Left hindlimb (tissue), 1 donor: ENCODE data around the gene SORBS2.

Source experiments
- DNase-seq: peaks from one replicate; pipeline ENCODE4 v3.0.0-alpha.2; 2018

The SORBS2 gene

DNA sequence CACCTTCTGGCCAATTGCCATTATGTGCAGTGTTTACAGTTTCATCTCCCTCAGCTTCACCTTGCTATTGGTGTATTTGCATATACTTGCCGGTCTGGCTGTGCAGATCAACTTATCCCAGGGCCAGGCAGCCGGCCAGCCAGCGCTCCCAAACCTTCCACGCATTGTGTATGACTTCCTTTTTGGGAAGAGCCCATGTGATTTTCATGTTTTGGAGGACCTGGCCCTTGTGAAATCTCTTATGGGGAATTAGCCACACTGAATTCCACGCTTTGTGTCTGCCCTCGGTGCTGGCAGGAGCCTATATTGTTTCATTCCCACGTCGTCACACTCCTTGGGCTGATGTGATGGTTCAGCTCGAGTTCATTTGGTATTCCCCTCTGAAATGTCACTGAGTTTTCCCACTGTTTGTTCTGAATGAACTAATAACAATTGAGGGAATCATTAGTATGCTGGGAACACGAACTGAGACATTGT, 270.7 kb downstream of the SORBS2 start:
- DNase-seq: no peak

DNA sequence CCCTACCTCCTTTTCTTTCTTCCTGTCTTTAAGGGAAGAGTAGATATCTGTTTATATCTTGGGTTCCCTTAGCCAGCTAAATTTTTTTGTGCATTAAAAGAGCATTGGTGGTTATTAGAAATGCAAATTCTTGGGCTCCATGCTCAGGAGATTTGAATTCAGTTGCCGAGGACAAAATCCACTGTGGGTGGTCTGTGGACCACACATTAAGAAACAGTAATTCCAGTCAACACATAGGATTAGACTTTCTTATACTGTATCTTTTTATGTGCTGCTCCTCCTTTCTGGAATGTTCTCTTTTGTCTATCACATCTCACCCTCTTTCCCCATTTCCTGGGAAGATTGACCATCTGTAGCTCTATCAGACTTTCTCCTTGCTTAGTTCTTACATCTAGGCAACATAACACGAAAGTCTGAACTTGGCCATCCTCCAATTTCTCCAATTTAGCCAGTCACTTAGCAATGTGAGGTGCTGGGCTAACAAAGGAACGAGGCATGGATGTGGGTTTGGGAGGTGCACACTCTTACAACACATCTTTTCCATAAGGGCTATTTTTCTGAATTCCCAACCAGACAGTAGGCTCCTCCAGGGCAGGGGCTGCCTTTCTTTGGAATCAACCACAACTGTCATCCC, 271.4 kb downstream of the SORBS2 start:
- no peak for DNase-seq

DNA sequence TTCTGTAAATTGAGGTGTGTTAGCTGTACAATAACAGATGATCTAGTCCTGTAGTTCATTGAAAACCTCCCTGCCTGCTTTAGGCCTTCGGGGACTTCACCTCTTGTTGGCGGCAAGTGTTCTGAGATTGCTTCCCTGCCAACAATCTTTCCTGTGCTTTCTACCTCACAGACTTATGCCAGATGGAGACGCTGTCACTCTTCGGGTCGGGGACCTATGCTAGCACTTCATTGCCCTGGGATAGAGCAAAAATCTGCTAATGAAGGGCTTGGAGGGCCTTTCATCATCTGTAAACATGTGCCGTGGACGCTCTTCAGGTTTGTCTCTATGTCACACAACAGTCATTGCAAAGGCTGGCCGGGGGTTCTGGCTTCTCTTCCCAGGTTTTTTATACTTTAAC, 272.0 kb downstream of the SORBS2 start:
- no peak for DNase-seq

GRCh38 chr4:185538806-185539205, 273.2 kb downstream of the SORBS2 start:
- no peak for DNase-seq

GRCh38 chr4:185536411-185536709, 275.6 kb downstream of the SORBS2 start:
- DNase-seq: no peak

DNA sequence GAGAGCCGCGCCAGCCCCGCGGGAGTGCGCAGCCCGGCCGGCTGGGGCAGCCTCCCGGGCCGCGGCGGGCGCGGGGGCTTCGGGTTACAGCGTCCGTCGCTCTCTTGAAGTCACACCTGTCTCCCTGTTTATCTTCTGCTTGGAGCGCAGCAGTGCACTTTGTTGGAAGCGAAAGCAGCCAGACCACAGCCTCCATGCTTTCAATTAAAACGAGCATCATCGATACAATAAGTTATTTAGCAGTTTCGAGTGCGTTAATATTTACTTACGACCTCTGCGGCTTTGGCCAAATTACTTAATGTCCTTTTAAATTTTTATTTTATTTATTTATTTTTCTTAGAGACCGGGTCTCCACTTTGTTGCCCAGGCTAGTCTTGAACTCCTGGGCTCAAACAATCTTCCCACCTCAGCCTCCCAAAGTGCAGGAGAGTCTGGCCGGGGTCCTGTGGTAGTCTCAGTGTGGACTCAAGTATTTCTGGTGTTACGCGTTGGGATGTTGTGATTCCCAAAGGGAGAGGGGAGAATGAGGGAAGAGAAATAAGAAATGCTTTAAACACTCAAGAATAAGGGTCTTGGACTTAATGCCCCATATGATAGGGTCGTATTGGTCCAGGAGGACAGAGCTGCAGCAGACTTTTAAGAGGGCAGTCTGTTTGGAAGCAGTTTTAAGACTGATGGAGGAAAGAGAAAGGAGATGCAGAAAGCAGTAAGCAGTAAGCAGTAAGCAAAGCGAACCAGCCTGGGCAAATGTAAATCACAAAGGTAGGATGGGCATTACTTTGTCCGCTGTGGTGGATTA, 276.2 kb downstream of the SORBS2 start:
- DNase-seq: no peak
